Mucosa of gallbladder (tissue), 1 donor: ENCODE results near the gene WWOX. TPM values are rescaled to one million over a fixed set of nuclear protein-coding genes. Genes with fewer than 3 reads are reported as not detected.

ENCODE experiments used
- DNase-seq: peaks from one replicate; pipeline ENCODE4 v3.0.0-alpha.2; 2020; ENCODE audit warnings: low spot score
- total RNA-seq: library from RNA; stranded (reverse); gene quantifications from one replicate; pipeline ENCODE4 v1.2.1, GENCODE V29; 2021
- donor health status: DM: no; HTN: no; CAD: no.

WWOX gene
- total RNA-seq, 1 donor from 2014 or later, result 28.2 TPM

GRCh38 chr16:78396046-78396445, 296.6 kb downstream of the WWOX start:
- no peak for DNase-seq

GRCh38 chr16:78396673-78397072, 297.2 kb downstream of the WWOX start:
- no peak for DNase-seq

GRCh38 chr16:78399384-78399783, 299.9 kb downstream of the WWOX start:
- no peak for DNase-seq

- no peak for DNase-seq
Measured at GRCh38 chr16:78402833-78403232, 303.4 kb downstream of the WWOX start.

GRCh38 chr16:78405040-78405439, 305.6 kb downstream of the WWOX start:
- DNase-seq, result no peak

GRCh38 chr16:78405833-78406232, 306.4 kb downstream of the WWOX start:
- DNase-seq, result no peak

GRCh38 chr16:78407191-78407590, 307.7 kb downstream of the WWOX start:
- DNase-seq, result peak; percentile 16

GRCh38 chr16:78413651-78414050, 314.2 kb downstream of the WWOX start:
- DNase-seq, result no peak

- DNase-seq, result no peak
Measured at GRCh38 chr16:78415013-78415412, 315.6 kb downstream of the WWOX start.

GRCh38 chr16:78415669-78416068, 316.2 kb downstream of the WWOX start:
- no peak for DNase-seq

GRCh38 chr16:78416400-78416799, 316.9 kb downstream of the WWOX start:
- no peak for DNase-seq

GRCh38 chr16:78421181-78421708, 321.8 kb downstream of the WWOX start:
- no peak for DNase-seq

GRCh38 chr16:78425281-78425680, 325.8 kb downstream of the WWOX start:
- DNase-seq, result no peak

- DNase-seq, result no peak
Measured at GRCh38 chr16:78425891-78426510, 326.5 kb downstream of the WWOX start.

GRCh38 chr16:78428193-78428592, 328.7 kb downstream of the WWOX start:
- no peak for DNase-seq

- DNase-seq, result no peak
Measured at GRCh38 chr16:78430281-78430680, 330.8 kb downstream of the WWOX start.

- no peak for DNase-seq
Measured at GRCh38 chr16:78431004-78431670, 331.7 kb downstream of the WWOX start.

GRCh38 chr16:78431701-78432100, 332.2 kb downstream of the WWOX start:
- DNase-seq, result no peak

- no peak for DNase-seq
Measured at GRCh38 chr16:78432451-78432850, 333.0 kb downstream of the WWOX start.

- DNase-seq, result no peak
Measured at GRCh38 chr16:78433116-78433515, 333.7 kb downstream of the WWOX start.

GRCh38 chr16:78434401-78434800, 334.9 kb downstream of the WWOX start:
- no peak for DNase-seq

- no peak for DNase-seq
Measured at GRCh38 chr16:78435260-78435659, 335.8 kb downstream of the WWOX start.

- no peak for DNase-seq
Measured at GRCh38 chr16:78436023-78436422, 336.6 kb downstream of the WWOX start.
